Neural progenitor cell (in vitro differentiated cells): ENCODE measurements around the gene FBRS.

Experiments
- CTCF ChIP-seq: fragments of 200-600 bp; sonication (generic); IDR thresholded peaks from 2 replicates; pipeline ENCODE4 v1.5.1; 2017; ENCODE audit warnings: antibody characterized with exemption, mild to moderate bottlenecking
- EZH2 ChIP-seq: fragments of 200-600 bp; sonication (generic); IDR thresholded peaks from 2 replicates; pipeline ENCODE4 v1.6.1; 2017; ENCODE audit warnings: antibody characterized with exemption, mild to moderate bottlenecking, moderate library complexity

- no peak for TF ChIP-seq CTCF
- TF ChIP-seq EZH2: no peak
Observed at GRCh38 chr16:30710971-30711370, 52.7 kb downstream of the FBRS start.
